Upper lobe of left lung (tissue), 6 donors: ENCODE measurements around the gene SPCS3. TPM values are rescaled to one million over a fixed set of nuclear protein-coding genes. Genes with fewer than 3 reads are reported as not detected.

Experiments
- ATAC-seq, 2 donors: fragments of 200-7000 bp; cut with Tn5 transposase; one replicate each; pipeline ENCODE4 v1.9.1; 2022; ENCODE audit warnings: mild to moderate bottlenecking in 2 of 2, moderate library complexity in 2 of 2; ENCODE audit not compliant: low FRiP score in 2 of 2
- DNase-seq, 2 donors: peaks; one replicate each; pipeline ENCODE4 v3.0.0-alpha.2; 2019 to 2020
- H3K27ac ChIP-seq, 4 donors: fragments of 200-600 bp; sonication (generic); one replicate each; pipeline ENCODE4 v1.5.1; 2016 to 2019
- H3K27me3 ChIP-seq, 4 donors: fragments of 200-600 bp; sonication (generic); one replicate each; pipeline ENCODE4 v1.5.1; 2017 to 2019
- H3K36me3 ChIP-seq, 4 donors: fragments of 200-600 bp; sonication (generic); one replicate each; pipeline ENCODE4 v1.5.1; 2016 to 2019
- H3K4me1 ChIP-seq, 4 donors: fragments of 200-600 bp; sonication (generic); one replicate each; pipeline ENCODE4 v1.5.1; 2018 to 2019
- H3K4me3 ChIP-seq, 4 donors: fragments of 200-600 bp; sonication (generic); one replicate each; pipeline ENCODE4 v1.5.1; 2017 to 2019; ENCODE audit warnings: mild to moderate bottlenecking in 2 of 4, moderate library complexity in 1 of 4
- H3K9me3 ChIP-seq, 4 donors: fragments of 200-600 bp; sonication (generic); one replicate each; pipeline ENCODE4 v1.5.1; 2018 to 2019
- EP300 ChIP-seq, 4 donors: sonication (generic); formaldehyde crosslinking; IDR thresholded peaks; one replicate each; pipeline ENCODE4 v1.5.1; 2017; ENCODE audit warnings: antibody characterized with exemption in 4 of 4, control low read depth in 2 of 4
- POLR2A ChIP-seq, 4 donors: fragments of 450-650 bp; IDR thresholded peaks; one replicate each; pipeline ENCODE4 v1.5.1; 2016 to 2017; ENCODE audit warnings: antibody characterized with exemption in 4 of 4, mild to moderate bottlenecking in 2 of 4
- POLR2AphosphoS5 ChIP-seq, 2 donors: sonication (generic); formaldehyde crosslinking; IDR thresholded peaks; one replicate each; pipeline ENCODE4 v1.5.1; 2017; ENCODE audit warnings: antibody characterized with exemption in 2 of 2
- WGBS, 2 donors: methylation state at CpG; one replicate each; pipeline ENCODE4 v1.1.5; 2017 to 2018; 5-methylcytosine and 5-hydroxymethylcytosine counted together
- total RNA-seq, 6 donors: library from RNA; depleted of rRNA in 4 of 6; stranded (reverse); fragments of >200 nt in 4 of 6; gene quantifications; one replicate each; pipeline versions ENCODE4 v1.1.0 to v1.2.1, GENCODE V29; 2016 to 2021
- TF ChIP-seq, protein P1 (sequence below), 6 experiments: fragments of 450-650 bp in 4 of 6; fragments of 200-600 bp in 2 of 6; sonication (generic) in 2 of 6; IDR thresholded peaks; one replicate each; pipeline ENCODE4 v1.5.1; 2016 to 2019; ENCODE audit warnings: antibody characterized with exemption in 6 of 6
- donor health status: DM: no; HTN: no; CAD: no; lungs with moderate emphysema.
- donor health status: DM: no; HTN: yes; CAD: no; lungs with severe emphysema.

SPCS3 gene
- total RNA-seq, 6 donors from 2014 or later: 47.1 to 157 (median 90.3) TPM

DNA sequence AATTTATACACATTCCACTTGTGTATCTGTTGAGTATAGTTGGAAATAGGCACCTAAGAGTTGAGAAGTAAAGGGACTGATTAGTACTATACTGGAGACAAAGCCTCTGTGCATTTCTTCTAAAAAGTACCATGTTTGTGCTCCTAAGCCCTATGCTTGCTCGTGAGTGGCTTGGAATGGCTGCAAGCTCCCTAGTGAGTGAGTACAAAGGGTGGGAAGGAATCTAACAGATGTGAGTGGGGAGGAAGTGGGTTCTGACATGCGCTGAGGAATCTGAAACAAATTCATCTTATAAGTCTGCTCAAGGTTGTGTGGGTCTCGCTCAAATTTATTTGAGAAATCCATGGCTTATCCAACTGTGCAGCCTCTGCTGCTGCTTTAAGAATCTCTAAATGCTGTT lies 13.3 kb downstream of the SPCS3 start:
- H3K4me3 ChIP-seq: no peak overlapping the region
- H3K36me3 ChIP-seq: peaks cover 0 to 38% (median 6%) of the 10 kb centered on the region in 4 donors
- no peaks in the 10 kb centered on the region for H3K27me3 ChIP-seq
- WGBS, 2 donors: 52 to 60% methylated on average over 3 of the region's 3 CpGs
- no peak for TF ChIP-seq POLR2A (IDR thresholded peaks at IDR 0.05)
- no peak for TF ChIP-seq EP300 (IDR thresholded peaks at IDR 0.05)
- no peak for TF ChIP-seq POLR2AphosphoS5 (IDR thresholded peaks at IDR 0.05)
- TF ChIP-seq, protein P1, sequence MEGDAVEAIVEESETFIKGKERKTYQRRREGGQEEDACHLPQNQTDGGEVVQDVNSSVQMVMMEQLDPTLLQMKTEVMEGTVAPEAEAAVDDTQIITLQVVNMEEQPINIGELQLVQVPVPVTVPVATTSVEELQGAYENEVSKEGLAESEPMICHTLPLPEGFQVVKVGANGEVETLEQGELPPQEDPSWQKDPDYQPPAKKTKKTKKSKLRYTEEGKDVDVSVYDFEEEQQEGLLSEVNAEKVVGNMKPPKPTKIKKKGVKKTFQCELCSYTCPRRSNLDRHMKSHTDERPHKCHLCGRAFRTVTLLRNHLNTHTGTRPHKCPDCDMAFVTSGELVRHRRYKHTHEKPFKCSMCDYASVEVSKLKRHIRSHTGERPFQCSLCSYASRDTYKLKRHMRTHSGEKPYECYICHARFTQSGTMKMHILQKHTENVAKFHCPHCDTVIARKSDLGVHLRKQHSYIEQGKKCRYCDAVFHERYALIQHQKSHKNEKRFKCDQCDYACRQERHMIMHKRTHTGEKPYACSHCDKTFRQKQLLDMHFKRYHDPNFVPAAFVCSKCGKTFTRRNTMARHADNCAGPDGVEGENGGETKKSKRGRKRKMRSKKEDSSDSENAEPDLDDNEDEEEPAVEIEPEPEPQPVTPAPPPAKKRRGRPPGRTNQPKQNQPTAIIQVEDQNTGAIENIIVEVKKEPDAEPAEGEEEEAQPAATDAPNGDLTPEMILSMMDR (IDR thresholded peaks at IDR 0.05): no peak
- ATAC-seq: no peak
- DNase-seq: no peak
- no peaks in the 10 kb centered on the region for H3K9me3 ChIP-seq
- H3K27ac ChIP-seq: no peak overlapping the region
- H3K4me1 ChIP-seq: peaks cover 0 to 5% (median 0%) of the 10 kb centered on the region in 4 donors

DNA sequence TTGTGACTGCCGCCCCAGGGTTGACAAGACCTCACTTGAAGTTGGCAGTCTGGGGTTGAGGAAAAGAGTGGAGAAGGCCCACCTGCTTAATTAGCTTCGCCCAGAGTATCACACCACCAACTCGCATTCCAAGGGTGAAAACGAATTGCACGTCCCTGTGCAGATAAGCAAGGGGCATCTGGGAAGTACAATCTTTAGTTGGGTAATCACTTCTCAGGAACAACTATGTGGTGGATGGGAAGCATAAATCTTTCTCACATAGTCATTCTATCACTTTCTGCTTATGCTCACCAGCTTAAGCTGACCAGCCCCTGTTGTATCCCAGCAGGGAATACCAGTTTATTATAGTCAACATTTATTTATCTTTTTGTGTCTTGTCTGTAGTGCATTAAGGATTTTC lies 14.3 kb downstream of the SPCS3 start:
- Histone ChIP-seq H3K27me3 (no peaks in the 10 kb centered on the region), H3K4me3 (no peak overlapping the region), H3K4me1 (peaks cover 0 to 5% (median 0%) of the 10 kb centered on the region in 4 donors), H3K36me3 (peaks cover 0 to 29% (median 4%) of the 10 kb centered on the region in 4 donors), H3K9me3 (no peaks in the 10 kb centered on the region), H3K27ac (no peak overlapping the region)
- TF ChIP-seq, protein P1 (IDR thresholded peaks at IDR 0.05): no peak
- no peak for TF ChIP-seq POLR2A (IDR thresholded peaks at IDR 0.05)
- no peak for TF ChIP-seq POLR2AphosphoS5 (IDR thresholded peaks at IDR 0.05)
- TF ChIP-seq EP300 (IDR thresholded peaks at IDR 0.05): no peak
- WGBS, 2 donors: 90 to 92% methylated on average over 5 of the region's 5 CpGs
- DNase-seq (no peak), ATAC-seq (no peak)

DNA sequence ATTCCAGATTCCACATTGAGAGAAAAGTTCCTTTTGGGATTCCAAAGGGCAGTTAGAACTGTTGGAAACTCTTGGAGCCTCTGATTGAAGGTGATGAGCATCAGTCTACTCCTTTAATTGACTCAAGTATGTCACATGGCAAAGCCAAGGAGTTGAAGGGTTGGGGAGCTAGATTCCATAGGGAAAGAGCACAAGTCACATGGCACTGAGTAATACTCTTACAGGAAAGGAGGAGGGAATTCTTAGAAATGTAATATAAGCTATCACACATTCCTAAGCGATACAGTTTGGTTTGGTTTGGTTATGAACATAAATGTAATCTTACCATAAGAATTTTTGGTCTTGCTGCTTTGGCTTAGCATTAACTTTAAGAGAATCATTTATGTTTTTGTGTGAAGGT lies 15.7 kb downstream of the SPCS3 start:
- 92 to 95% methylated on average over 1 of the region's 1 CpG for WGBS, 2 donors
- Histone ChIP-seq H3K27ac (no peak overlapping the region), H3K4me3 (no peak overlapping the region), H3K27me3 (no peaks in the 10 kb centered on the region), H3K4me1 (peaks cover 0 to 5% (median 0%) of the 10 kb centered on the region in 4 donors), H3K9me3 (no peaks in the 10 kb centered on the region), H3K36me3 (peaks cover 0 to 18% (median 4%) of the 10 kb centered on the region in 4 donors)
- TF ChIP-seq POLR2AphosphoS5 (IDR thresholded peaks at IDR 0.05) (no peak), EP300 (IDR thresholded peaks at IDR 0.05) (no peak), POLR2A (IDR thresholded peaks at IDR 0.05) (no peak)
- TF ChIP-seq, protein P1 (IDR thresholded peaks at IDR 0.05): no peak
- DNase-seq: no peak
- ATAC-seq: no peak

GRCh38 chr4:176339936-176340761 lies 20.4 kb downstream of the SPCS3 start:
- no peaks in the 10 kb centered on the region for H3K27me3 ChIP-seq
- DNase-seq: no peak
- 52 to 53% methylated on average over 3 of the region's 3 CpGs for WGBS, 2 donors
- no peak for ATAC-seq
- H3K27ac ChIP-seq: no peak overlapping the region
- H3K9me3 ChIP-seq: peaks cover 3 to 20% (median 9%) of the 10 kb centered on the region in 4 donors
- H3K4me3 ChIP-seq: no peak overlapping the region
- H3K36me3 ChIP-seq: no peaks in the 10 kb centered on the region
- H3K4me1 ChIP-seq: no peaks in the 10 kb centered on the region
- TF ChIP-seq, protein P1 (IDR thresholded peaks at IDR 0.05): no peak
- TF ChIP-seq EP300 (IDR thresholded peaks at IDR 0.05): no peak
